HEK293T (cell line): ENCODE data around the gene PPIA.

ENCODE experiments used
- CTCF ChIA-PET: fragments of 350-600 bp; formaldehyde crosslinking; extraction: SDS; loops from one replicate; lab custom pipeline; 2021; ENCODE audit warnings: antibody characterized with exemption, inconsistent platforms; lab: Yijun Ruan, JAX
- POLR2A ChIA-PET: fragments of 350-600 bp; formaldehyde crosslinking; extraction: SDS; loops from one replicate; lab custom pipeline; 2020; ENCODE audit warnings: antibody characterized with exemption, inconsistent platforms; lab: Yijun Ruan, JAX
- DNase-seq: peaks from one replicate; pipeline ENCODE4 v3.0.0; 2012; ENCODE audit warnings: mixed read lengths; ENCODE audit errors: extremely low spot score
- ARNT ChIP-seq: fragments of 450-650 bp; IDR thresholded peaks from 2 replicates; pipeline ENCODE4 v1.6.1; 2017; ENCODE audit warnings: mild to moderate bottlenecking
- BHLHE40 ChIP-seq: fragments of 450-650 bp; IDR thresholded peaks from 2 replicates; pipeline ENCODE4 v1.6.1; 2016; ENCODE audit warnings: mild to moderate bottlenecking, moderate library complexity, borderline replicate concordance
- CTBP1 ChIP-seq: fragments of 450-650 bp; IDR thresholded peaks from 2 replicates; pipeline ENCODE4 v1.6.1; 2016; ENCODE audit warnings: borderline replicate concordance
- ELF4 ChIP-seq: fragments of 450-650 bp; IDR thresholded peaks from 2 replicates; pipeline ENCODE4 v1.6.1; 2017; ENCODE audit warnings: antibody characterized with exemption
- FOXA1 ChIP-seq: fragments of 450-650 bp; IDR thresholded peaks from 2 replicates; pipeline ENCODE4 v1.6.1; 2016; ENCODE audit warnings: mild to moderate bottlenecking
- FOXK2 ChIP-seq: fragments of 450-650 bp; IDR thresholded peaks from 2 replicates; pipeline ENCODE4 v1.6.1; 2016; ENCODE audit warnings: mild to moderate bottlenecking
- FOXM1 ChIP-seq: fragments of 450-650 bp; IDR thresholded peaks from 2 replicates; pipeline ENCODE4 v1.6.1; 2017; ENCODE audit warnings: mild to moderate bottlenecking, borderline replicate concordance
- HDGF ChIP-seq: fragments of 450-650 bp; IDR thresholded peaks from 2 replicates; pipeline ENCODE4 v1.6.1; 2017; ENCODE audit warnings: antibody characterized with exemption, borderline replicate concordance
- L3MBTL2 ChIP-seq: fragments of 450-650 bp; conservative IDR thresholded peaks from 2 replicates; pipeline ENCODE4 v1.6.1; 2016; ENCODE audit warnings: mild to moderate bottlenecking
- LEF1 ChIP-seq: fragments of 450-650 bp; IDR thresholded peaks from 2 replicates; pipeline ENCODE4 v1.6.1; 2017; ENCODE audit warnings: mild to moderate bottlenecking, borderline replicate concordance
- NFRKB ChIP-seq: fragments of 450-650 bp; IDR thresholded peaks from 2 replicates; pipeline ENCODE4 v1.6.1; 2016; ENCODE audit warnings: mild to moderate bottlenecking, moderate library complexity
- PKNOX1 ChIP-seq: fragments of 450-650 bp; IDR thresholded peaks from 2 replicates; pipeline ENCODE4 v1.6.1; 2016
- SP1 ChIP-seq: fragments of 450-650 bp; IDR thresholded peaks from 2 replicates; pipeline ENCODE4 v1.6.1; 2017
- SUZ12 ChIP-seq: fragments of 450-650 bp; IDR thresholded peaks from 2 replicates; pipeline ENCODE4 v1.6.1; 2016; ENCODE audit warnings: mild to moderate bottlenecking
- TARDBP ChIP-seq: fragments of 450-650 bp; IDR thresholded peaks from 2 replicates; pipeline ENCODE4 v1.6.1; 2016
- ZNF384 ChIP-seq: fragments of 450-650 bp; IDR thresholded peaks from 2 replicates; pipeline ENCODE4 v1.6.1; 2016

PPIA gene

GRCh38 chr7:44767134-44767911 lies 29.2 kb upstream of the PPIA start:
- CTCF ChIA-PET, result no interaction called here
- POLR2A ChIA-PET, result interaction anchor here (1.6 to 1.8 kb wide), 2 partner anchors 185 to 194 kb away, joined by 3 to 4 read pairs; partner anchors contain the start of genes DDX56 and TMED4
- no peak for DNase-seq
- TF ChIP-seq TARDBP (no peak), LEF1 (no peak), PKNOX1 (no peak), SP1 (no peak), FOXM1 (no peak), FOXA1 (no peak), L3MBTL2 (no peak), ELF4 (no peak), CTBP1 (no peak)

GRCh38 chr7:44767912-44768627 lies 28.4 kb upstream of the PPIA start:
- POLR2A ChIA-PET, result interaction anchor here (0.7 to 1.8 kb wide), 4 partner anchors 29 to 194 kb away, joined by 3 to 4 read pairs (median 4); partner anchors contain the start of genes DDX56, OGDH and TMED4
- TF ChIP-seq SUZ12 (no peak), NFRKB (no peak), TARDBP (no peak)
- no peak for DNase-seq
- CTCF ChIA-PET, result no interaction called here

- CTCF ChIA-PET, result no interaction called here
- DNase-seq, result no peak
- POLR2A ChIA-PET, result interaction anchor here (0.7 to 1.8 kb wide), 3 partner anchors 28 to 187 kb away, joined by 3 to 4 read pairs (median 4); partner anchors contain the start of genes OGDH and TMED4
- TF ChIP-seq FOXM1 (no peak), FOXK2 (no peak), BHLHE40 (no peak), ELF4 (no peak), CTBP1 (no peak), TARDBP (no peak), PKNOX1 (no peak)
Observed at GRCh38 chr7:44768628-44769371, 27.7 kb upstream of the PPIA start.

- ChIA-PET CTCF (no interaction called here), POLR2A (no interaction called here)
- TF ChIP-seq ELF4, result no peak
- TF ChIP-seq FOXM1, result no peak
- no peak for TF ChIP-seq CTBP1
- no peak for TF ChIP-seq TARDBP
- TF ChIP-seq ARNT, result no peak
- no peak for TF ChIP-seq PKNOX1
- TF ChIP-seq SP1, result no peak
- TF ChIP-seq BHLHE40, result no peak
- TF ChIP-seq LEF1, result no peak
- no peak for TF ChIP-seq FOXA1
- TF ChIP-seq HDGF, result no peak
- TF ChIP-seq ZNF384, result no peak
- DNase-seq, result no peak
Observed at GRCh38 chr7:44769376-44769775, 27.1 kb upstream of the PPIA start.

- no peak for TF ChIP-seq PKNOX1
- TF ChIP-seq FOXA1, result no peak
- no peak for TF ChIP-seq L3MBTL2
- TF ChIP-seq CTBP1, result no peak
- TF ChIP-seq BHLHE40, result no peak
- no peak for TF ChIP-seq FOXM1
- TF ChIP-seq SP1, result no peak
- no peak for TF ChIP-seq FOXK2
- TF ChIP-seq TARDBP, result no peak
- no peak for TF ChIP-seq SUZ12
- no peak for TF ChIP-seq LEF1
- TF ChIP-seq ARNT, result no peak
- TF ChIP-seq NFRKB, result no peak
- no peak for TF ChIP-seq ZNF384
- TF ChIP-seq ELF4, result no peak
- TF ChIP-seq HDGF, result no peak
- no peak for DNase-seq
- POLR2A ChIA-PET, result interaction anchor here (1.1 kb wide), 1 partner anchor 78 kb away, joined by 3 read pairs; the partner anchor contains the start of gene H2AZ2
- CTCF ChIA-PET, result no interaction called here
Observed at GRCh38 chr7:44769776-44770294, 26.6 kb upstream of the PPIA start.
